Measurements from ENCODE around the gene FBLN2.

FBLN2 gene

DNA sequence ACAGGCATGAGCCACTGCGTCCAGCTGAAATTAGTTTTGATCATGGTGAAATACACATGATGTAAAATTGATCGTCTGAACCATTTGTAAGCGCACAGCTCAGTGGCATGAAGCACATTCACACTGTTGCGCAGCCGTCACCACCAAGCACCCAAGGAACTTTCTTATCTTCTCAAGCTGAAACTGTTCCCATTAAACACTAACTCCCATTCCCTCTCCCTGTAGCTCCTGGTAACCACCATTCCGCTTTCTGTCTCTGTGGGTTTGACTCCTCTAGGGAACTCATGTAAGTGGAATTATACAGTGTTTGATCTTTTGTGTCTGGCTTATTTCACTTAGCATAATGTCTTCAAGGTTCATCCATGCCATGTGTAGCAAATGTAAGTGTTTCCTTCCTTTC lies 62.3 kb downstream of the FBLN2 start:
- no peak for DNase-seq (ENCODE audit: low spot score)
- TF ChIP-seq, protein P1, sequence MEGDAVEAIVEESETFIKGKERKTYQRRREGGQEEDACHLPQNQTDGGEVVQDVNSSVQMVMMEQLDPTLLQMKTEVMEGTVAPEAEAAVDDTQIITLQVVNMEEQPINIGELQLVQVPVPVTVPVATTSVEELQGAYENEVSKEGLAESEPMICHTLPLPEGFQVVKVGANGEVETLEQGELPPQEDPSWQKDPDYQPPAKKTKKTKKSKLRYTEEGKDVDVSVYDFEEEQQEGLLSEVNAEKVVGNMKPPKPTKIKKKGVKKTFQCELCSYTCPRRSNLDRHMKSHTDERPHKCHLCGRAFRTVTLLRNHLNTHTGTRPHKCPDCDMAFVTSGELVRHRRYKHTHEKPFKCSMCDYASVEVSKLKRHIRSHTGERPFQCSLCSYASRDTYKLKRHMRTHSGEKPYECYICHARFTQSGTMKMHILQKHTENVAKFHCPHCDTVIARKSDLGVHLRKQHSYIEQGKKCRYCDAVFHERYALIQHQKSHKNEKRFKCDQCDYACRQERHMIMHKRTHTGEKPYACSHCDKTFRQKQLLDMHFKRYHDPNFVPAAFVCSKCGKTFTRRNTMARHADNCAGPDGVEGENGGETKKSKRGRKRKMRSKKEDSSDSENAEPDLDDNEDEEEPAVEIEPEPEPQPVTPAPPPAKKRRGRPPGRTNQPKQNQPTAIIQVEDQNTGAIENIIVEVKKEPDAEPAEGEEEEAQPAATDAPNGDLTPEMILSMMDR (IDR thresholded peaks at IDR 0.05; ENCODE audit: extremely low read depth, missing control alignments) = no peak

DNA sequence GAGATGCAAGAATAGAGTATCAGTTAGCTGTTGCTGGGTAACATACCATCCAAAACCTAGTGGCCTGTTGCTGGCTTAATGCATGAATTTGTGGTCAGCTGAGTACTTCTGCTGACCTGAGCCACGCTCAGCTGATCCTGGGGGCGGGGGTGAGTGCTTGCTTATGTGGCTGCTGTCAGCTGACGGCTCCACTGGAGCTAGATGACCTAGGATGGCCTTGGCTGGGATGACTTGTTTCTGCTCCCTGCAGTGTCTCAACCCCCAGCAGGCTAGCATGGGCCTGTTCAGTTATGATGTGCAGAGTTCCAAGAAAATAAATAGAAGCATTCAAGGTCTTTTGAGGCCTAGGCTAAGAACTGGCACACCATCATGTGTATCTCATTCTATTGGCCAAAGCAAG lies 63.9 kb downstream of the FBLN2 start:
- DNase-seq (ENCODE audit: low spot score) = no peak
- TF ChIP-seq, protein P1 (IDR thresholded peaks at IDR 0.05; ENCODE audit: extremely low read depth, missing control alignments) = no peak

DNA sequence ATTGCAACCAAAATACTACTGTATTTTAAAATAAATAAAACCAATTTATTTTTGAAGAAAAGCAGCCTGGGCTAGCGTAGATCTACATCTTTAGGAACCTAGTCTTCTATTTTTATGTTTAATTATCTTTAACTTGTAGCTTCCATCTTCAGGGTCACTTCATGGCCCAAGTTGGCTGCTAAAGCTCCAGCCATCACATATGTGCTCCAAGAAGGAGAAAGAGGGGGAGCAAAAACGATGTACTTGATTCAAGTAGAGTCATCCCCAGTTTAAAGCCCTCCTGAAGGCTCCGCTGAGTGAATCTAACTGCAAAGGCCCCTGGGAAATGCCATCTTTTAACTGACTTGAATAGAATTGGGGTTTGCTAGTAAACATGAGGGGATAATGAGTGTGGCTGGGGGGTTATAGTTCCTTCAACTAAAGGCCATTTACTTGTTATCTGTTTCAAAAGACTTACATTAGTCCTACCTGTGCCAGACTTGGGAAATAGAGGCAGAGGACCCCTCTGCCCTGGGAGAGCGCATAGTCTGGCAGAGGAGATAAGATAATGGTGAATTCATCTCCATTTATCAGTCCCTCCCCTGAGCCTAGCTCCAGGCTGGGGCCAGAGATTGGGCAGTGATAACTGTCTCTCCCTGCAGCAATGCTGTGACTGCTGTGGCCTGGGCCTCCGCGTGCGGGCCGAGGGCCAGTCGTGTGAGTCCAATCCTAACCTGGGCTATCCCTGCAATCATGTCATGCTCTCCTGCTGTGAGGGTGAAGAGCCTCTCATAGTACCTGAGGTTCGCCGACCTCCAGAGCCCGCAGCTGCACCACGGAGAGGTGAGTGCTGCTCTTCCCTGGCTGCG lies 64.6 kb downstream of the FBLN2 start:
- TF ChIP-seq, protein P1 (IDR thresholded peaks at IDR 0.05; ENCODE audit: extremely low read depth, missing control alignments) = no peak
- no peak for DNase-seq (ENCODE audit: low spot score)

DNA sequence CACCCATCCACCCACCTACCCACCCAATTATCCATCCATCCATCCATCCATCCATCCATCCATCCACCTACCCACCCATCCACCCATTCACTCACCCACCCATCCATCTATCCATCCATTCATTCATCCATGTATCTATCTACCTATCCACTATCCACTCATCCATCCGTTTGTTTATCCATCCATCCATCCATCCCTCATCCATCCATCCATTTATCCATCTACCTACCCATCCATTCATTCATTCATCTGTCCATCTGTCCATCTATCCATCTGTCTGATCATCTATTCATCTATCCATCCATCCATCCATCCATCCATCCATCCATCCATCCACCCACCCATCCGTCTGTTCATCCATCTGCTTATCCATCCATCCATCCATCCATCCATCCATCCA lies 65.7 kb downstream of the FBLN2 start:
- TF ChIP-seq, protein P1 (IDR thresholded peaks at IDR 0.05; ENCODE audit: extremely low read depth, missing control alignments) = no peak
- no peak for DNase-seq (ENCODE audit: low spot score)

DNA sequence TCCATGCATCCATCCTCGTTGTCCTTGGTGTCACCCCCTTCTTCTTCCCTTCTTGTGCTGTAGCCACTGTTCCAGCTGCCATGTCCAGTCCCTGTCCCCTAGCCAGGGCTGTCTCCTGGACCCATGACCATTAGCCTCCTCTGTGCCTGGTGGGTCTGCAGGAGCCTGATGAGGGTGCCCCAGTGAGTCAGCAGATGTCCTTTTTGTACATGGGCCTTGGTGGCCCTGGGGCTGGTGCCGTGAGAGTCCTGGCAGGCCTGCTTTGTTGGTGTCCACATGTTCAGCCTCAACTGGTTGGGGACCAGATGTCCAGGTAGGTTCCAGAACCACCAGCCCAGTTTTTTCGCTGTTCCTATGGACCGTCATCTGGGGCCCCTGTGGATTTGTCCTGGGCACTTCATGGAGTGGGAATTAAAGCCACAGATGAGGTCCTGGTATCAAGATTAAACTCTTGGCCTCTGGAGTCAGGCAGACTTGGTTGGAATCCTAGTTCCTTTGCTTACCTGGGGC lies 66.1 kb downstream of the FBLN2 start:
- TF ChIP-seq, protein P1 (IDR thresholded peaks at IDR 0.05; ENCODE audit: extremely low read depth, missing control alignments) = no peak
- DNase-seq (ENCODE audit: low spot score) = no peak

DNA sequence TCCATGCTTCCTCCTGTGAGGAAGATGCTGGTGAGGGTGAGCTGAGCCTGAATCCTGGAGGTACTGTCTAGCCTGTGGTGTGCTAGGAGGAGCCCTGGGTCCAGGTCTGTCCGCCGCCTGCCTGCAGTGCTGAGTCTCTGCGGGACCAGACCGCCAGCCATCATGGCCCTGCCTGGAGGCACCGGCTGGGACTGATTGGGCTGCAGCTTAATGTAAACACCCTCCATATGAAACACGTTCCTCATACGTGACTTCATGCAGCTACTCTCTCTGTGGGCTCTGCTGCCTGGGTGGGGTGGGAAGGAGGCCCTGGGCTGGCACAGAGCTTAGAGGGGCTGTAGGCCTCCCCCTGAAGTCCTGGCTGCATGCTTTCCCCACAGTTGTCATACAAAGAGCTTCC lies 67.4 kb downstream of the FBLN2 start:
- no peak for DNase-seq (ENCODE audit: low spot score)
- TF ChIP-seq, protein P1 (IDR thresholded peaks at IDR 0.05; ENCODE audit: extremely low read depth, missing control alignments) = no peak

DNA sequence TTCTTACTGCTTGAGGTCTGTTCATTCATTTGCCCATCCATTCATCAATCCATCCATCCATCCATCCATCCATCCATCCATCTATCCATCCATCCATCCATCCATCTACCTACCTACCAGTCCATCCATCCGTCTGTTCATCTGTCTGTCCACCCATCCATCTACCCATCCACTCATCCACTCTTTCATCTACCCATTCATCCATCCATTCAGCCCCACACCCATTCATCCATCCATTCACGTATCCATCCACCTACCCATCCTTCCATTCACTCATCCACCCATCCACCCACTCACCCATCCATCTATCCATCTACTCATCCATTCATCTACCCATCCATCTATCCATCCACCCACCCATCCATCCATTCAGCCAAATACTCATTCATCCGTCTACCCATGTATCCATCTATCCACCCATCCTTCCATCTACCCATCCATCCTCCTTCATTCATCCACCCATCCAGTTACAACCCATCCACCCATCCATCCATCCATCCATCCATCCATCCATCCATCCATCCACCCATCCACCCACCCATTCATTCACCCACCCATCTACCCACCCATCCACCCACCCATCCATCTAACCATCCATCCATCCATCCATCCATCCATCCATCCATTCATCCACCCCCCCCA lies 68.3 kb downstream of the FBLN2 start:
- TF ChIP-seq, protein P1 (IDR thresholded peaks at IDR 0.05; ENCODE audit: extremely low read depth, missing control alignments) = no peak
- no peak for DNase-seq (ENCODE audit: low spot score)

All from GM20000 (cell line).